ENCODE results near the gene ING3. TPM values are rescaled to one million over a fixed set of nuclear protein-coding genes. Genes with fewer than 3 reads are reported as not detected.

The ING3 gene
- polyA plus RNA-seq, 1 of the 3 experiments (the other 2 are of a cell fraction) = 8.3 TPM

DNA sequence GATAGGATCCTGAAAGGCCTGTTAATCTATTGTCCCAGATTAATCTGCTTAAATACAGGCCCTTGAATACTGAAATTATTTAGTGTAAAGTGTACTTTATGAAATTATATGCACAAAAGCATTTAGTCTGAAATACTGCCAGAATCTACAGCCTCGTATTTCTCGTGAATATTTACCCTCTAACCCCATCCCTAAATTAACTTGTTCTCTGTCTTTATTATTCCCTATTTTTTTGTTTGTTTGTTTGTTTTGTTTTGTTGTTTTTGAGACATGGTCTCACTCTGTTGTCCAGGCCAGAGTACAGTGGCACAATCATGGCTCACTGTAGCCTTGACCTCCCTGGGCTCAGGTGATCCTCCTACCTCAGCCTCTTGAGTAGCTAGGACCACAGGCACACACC lies 35.3 kb downstream of the ING3 start:
- Histone ChIP-seq H3K4me1 (ENCODE audit: control insufficient read depth in 1 of 2, insufficient read depth in 2 of 2, low read depth in 1 of 2, low read length in 1 of 2) (peaks cover 0 to 19% of the 10 kb centered on the region in 2 experiments; a peak in 2 of 4 replicates), H3K9ac (no peak overlapping the region), H3K36me3 (replicated peaks in 1 of 2; ENCODE audit: control insufficient read depth in 1 of 2, insufficient read depth in 2 of 2, low read length in 1 of 2) (no peaks in the 10 kb centered on the region), H3K79me2 (ENCODE audit: insufficient read depth) (peaks cover 11% of the 10 kb centered on the region), H3K4me3 (ENCODE audit: low read depth in 2 of 2, low read length in 1 of 2) (no peak overlapping the region), H4K20me1 (ENCODE audit: insufficient read depth) (no peaks in the 10 kb centered on the region), H3K27me3 (ENCODE audit: insufficient read depth) (no peaks in the 10 kb centered on the region), H3K9me2 (no peaks in the 10 kb centered on the region), H3F3A (replicated peaks; ENCODE audit: insufficient read depth) (peaks cover 17% of the 10 kb centered on the region), H3K4me2 (no peak overlapping the region), H3K9me3 (no peaks in the 10 kb centered on the region), H2AFZ (ENCODE audit: low read depth) (no peak overlapping the region), H3K27ac (ENCODE audit: low read depth in 2 of 2, low read length in 1 of 2) (peak overlapping the region in 1 of 2 experiments; percentile 67; a peak in 2 of 4 replicates)
- TF ChIP-seq EZH2phosphoT487 (IDR thresholded peaks at IDR 0.05; ENCODE audit: borderline replicate concordance, low read depth) = no peak
- no peak for TF ChIP-seq JUND (IDR thresholded peaks at IDR 0.05)
- TF ChIP-seq, protein P1, sequence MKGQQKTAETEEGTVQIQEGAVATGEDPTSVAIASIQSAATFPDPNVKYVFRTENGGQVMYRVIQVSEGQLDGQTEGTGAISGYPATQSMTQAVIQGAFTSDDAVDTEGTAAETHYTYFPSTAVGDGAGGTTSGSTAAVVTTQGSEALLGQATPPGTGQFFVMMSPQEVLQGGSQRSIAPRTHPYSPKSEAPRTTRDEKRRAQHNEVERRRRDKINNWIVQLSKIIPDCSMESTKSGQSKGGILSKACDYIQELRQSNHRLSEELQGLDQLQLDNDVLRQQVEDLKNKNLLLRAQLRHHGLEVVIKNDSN (IDR thresholded peaks at IDR 0.05; ENCODE audit: borderline replicate concordance, low read depth) = no peak
- TF ChIP-seq ELF1 (IDR thresholded peaks at IDR 0.05) = no peak
- TF ChIP-seq FOXJ3 (CRISPR knock-in tag; IDR thresholded peaks at IDR 0.05) = no peak
- no peak for TF ChIP-seq TEAD4 (IDR thresholded peaks at IDR 0.05; ENCODE audit: borderline replicate concordance, insufficient read depth)
- no peak for TF ChIP-seq POLR2AphosphoS5 (IDR thresholded peaks at IDR 0.05; ENCODE audit: low read depth, low read length)
- TF ChIP-seq, protein P2, sequence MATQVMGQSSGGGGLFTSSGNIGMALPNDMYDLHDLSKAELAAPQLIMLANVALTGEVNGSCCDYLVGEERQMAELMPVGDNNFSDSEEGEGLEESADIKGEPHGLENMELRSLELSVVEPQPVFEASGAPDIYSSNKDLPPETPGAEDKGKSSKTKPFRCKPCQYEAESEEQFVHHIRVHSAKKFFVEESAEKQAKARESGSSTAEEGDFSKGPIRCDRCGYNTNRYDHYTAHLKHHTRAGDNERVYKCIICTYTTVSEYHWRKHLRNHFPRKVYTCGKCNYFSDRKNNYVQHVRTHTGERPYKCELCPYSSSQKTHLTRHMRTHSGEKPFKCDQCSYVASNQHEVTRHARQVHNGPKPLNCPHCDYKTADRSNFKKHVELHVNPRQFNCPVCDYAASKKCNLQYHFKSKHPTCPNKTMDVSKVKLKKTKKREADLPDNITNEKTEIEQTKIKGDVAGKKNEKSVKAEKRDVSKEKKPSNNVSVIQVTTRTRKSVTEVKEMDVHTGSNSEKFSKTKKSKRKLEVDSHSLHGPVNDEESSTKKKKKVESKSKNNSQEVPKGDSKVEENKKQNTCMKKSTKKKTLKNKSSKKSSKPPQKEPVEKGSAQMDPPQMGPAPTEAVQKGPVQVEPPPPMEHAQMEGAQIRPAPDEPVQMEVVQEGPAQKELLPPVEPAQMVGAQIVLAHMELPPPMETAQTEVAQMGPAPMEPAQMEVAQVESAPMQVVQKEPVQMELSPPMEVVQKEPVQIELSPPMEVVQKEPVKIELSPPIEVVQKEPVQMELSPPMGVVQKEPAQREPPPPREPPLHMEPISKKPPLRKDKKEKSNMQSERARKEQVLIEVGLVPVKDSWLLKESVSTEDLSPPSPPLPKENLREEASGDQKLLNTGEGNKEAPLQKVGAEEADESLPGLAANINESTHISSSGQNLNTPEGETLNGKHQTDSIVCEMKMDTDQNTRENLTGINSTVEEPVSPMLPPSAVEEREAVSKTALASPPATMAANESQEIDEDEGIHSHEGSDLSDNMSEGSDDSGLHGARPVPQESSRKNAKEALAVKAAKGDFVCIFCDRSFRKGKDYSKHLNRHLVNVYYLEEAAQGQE (IDR thresholded peaks at IDR 0.05; ENCODE audit: low read depth, low read length) = no peak
- no peak for TF ChIP-seq SMC3 (IDR thresholded peaks at IDR 0.05; ENCODE audit: low read depth, low read length)
- TF ChIP-seq NFIC (IDR thresholded peaks at IDR 0.05; ENCODE audit: borderline replicate concordance) = no peak
- no peak for TF ChIP-seq TAF1 (IDR thresholded peaks at IDR 0.05; ENCODE audit: borderline replicate concordance, low read depth, low read length)
- TF ChIP-seq, protein P3, sequence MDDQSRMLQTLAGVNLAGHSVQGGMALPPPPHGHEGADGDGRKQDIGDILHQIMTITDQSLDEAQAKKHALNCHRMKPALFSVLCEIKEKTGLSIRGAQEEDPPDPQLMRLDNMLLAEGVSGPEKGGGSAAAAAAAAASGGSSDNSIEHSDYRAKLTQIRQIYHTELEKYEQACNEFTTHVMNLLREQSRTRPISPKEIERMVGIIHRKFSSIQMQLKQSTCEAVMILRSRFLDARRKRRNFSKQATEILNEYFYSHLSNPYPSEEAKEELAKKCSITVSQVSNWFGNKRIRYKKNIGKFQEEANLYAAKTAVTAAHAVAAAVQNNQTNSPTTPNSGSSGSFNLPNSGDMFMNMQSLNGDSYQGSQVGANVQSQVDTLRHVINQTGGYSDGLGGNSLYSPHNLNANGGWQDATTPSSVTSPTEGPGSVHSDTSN (IDR thresholded peaks at IDR 0.05) = no peak
- TF ChIP-seq FOXM1 (IDR thresholded peaks at IDR 0.05; ENCODE audit: low read depth) = no peak
- TF ChIP-seq, protein P4, sequence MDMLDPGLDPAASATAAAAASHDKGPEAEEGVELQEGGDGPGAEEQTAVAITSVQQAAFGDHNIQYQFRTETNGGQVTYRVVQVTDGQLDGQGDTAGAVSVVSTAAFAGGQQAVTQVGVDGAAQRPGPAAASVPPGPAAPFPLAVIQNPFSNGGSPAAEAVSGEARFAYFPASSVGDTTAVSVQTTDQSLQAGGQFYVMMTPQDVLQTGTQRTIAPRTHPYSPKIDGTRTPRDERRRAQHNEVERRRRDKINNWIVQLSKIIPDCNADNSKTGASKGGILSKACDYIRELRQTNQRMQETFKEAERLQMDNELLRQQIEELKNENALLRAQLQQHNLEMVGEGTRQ (IDR thresholded peaks at IDR 0.05; ENCODE audit: borderline replicate concordance, low read depth, low read length) = no peak
- POLR2A ChIA-PET = interaction anchor here (0.6 kb wide), 1 partner anchor 128 kb away, joined by 3 read pairs; no protein-coding TSS in a partner anchor
- CTCF ChIA-PET = interaction anchor here (0.7 to 8.9 kb wide), 26 partner anchors 8 to 293 kb away, joined by 3 to 397 read pairs (median 10); partner anchors contain the start of gene ING3
- WGBS (ENCODE audit: low lambda C conversion rate) = 79% methylated on average over 2 of the region's 2 CpGs
- DNase-seq = no peak

Measured in SK-N-SH (cell line).